Lung (tissue), 12 donors: ENCODE results near the gene CENPE. TPM values are rescaled to one million over a fixed set of nuclear protein-coding genes. Genes with fewer than 3 reads are reported as not detected.

Experiments used
- ATAC-seq: fragments of 200-7000 bp; cut with Tn5 transposase; one replicate; pipeline ENCODE4 v1.9.1; 2020; ENCODE audit warnings: moderate number of reproducible peaks; ENCODE audit not compliant: insufficient read depth, low FRiP score
- DNase-seq, 3 donors: peaks; one replicate each; pipeline ENCODE4 v3.0.0-alpha.2; 2013 to 2017
- H3K27ac ChIP-seq, 2 donors: one replicate each; pipeline ENCODE4 v1.5.1; 2013; ENCODE audit warnings: mild to moderate bottlenecking in 2 of 2, moderate library complexity in 2 of 2, control low read depth in 1 of 2, inconsistent platforms in 1 of 2, low read depth in 1 of 2, low read length in 1 of 2
- H3K27me3 ChIP-seq, 3 donors: one replicate each; pipeline ENCODE4 v1.5.1; 2013; ENCODE audit warnings: low read length in 2 of 3; ENCODE audit not compliant: control insufficient read depth in 3 of 3, insufficient read depth in 3 of 3
- H3K36me3 ChIP-seq, 4 donors: one replicate each; pipeline ENCODE4 v1.5.1; 2013; ENCODE audit warnings: low read length in 4 of 4, mild to moderate bottlenecking in 1 of 4, moderate library complexity in 1 of 4; ENCODE audit not compliant: control insufficient read depth in 4 of 4, insufficient read depth in 4 of 4
- H3K4me1 ChIP-seq, 5 donors: one replicate each; pipeline ENCODE4 v1.5.1; 2013; ENCODE audit warnings: low read length in 5 of 5, mild to moderate bottlenecking in 2 of 5, moderate library complexity in 1 of 5; ENCODE audit not compliant: control insufficient read depth in 5 of 5, insufficient read depth in 5 of 5
- H3K4me3 ChIP-seq: one replicate; pipeline ENCODE4 v1.5.1; 2013; ENCODE audit warnings: mild to moderate bottlenecking, control low read depth, moderate library complexity
- H3K9ac ChIP-seq, 2 donors: one replicate each; pipeline ENCODE4 v1.5.1; 2013; ENCODE audit warnings: low read length in 2 of 2, control low read depth in 1 of 2; ENCODE audit not compliant: insufficient read depth in 1 of 2
- H3K9me3 ChIP-seq, 4 donors: one replicate each; pipeline ENCODE4 v1.5.1; 2013; ENCODE audit warnings: low read length in 3 of 4, mild to moderate bottlenecking in 1 of 4, moderate library complexity in 1 of 4; ENCODE audit not compliant: control insufficient read depth in 4 of 4, insufficient read depth in 3 of 4
- WGBS, 2 donors: extraction: QIAGEN DNeasy Blood & Tissue Kit; methylation state at CpG; one replicate each; pipeline ENCODE4 v1.1.7; 2013; 5-methylcytosine and 5-hydroxymethylcytosine counted together
- polyA plus RNA-seq, 2 donors: library from polyadenylated mRNA; stranded (reverse); fragments of 200-250 nt; gene quantifications; one replicate each; pipeline ENCODE4 v1.2.1, GENCODE V29; 2013
- total RNA-seq, 2 donors: library from RNA; depleted of rRNA in 1 of 2; stranded (reverse); fragments of >200 nt in 1 of 2; gene quantifications; one replicate each; pipeline ENCODE4 v1.2.1, GENCODE V29; 2014 to 2021
- TF ChIP-seq, protein P1 (sequence below): IDR thresholded peaks from 2 replicates; pipeline ENCODE4 v1.5.1; 2012; ENCODE audit warnings: mild to moderate bottlenecking; ENCODE audit errors: control extremely low read depth, extremely low read depth
- donor health status: control.
- donor health status: control.
- donor health status: Bipolar disorder and iron deficiency.
- donor health status: healthy.
- donor health status: DM: yes; HTN: yes; CAD: no.

The CENPE gene
- total and polyA plus RNA-seq, 4 donors = 0.28 to 6.5 (median 0.85) TPM

- DNase-seq (no peak), ATAC-seq (no peak)
Observed at GRCh38 chr4:103207673-103208072, 9.5 kb upstream of the CENPE start.

DNA sequence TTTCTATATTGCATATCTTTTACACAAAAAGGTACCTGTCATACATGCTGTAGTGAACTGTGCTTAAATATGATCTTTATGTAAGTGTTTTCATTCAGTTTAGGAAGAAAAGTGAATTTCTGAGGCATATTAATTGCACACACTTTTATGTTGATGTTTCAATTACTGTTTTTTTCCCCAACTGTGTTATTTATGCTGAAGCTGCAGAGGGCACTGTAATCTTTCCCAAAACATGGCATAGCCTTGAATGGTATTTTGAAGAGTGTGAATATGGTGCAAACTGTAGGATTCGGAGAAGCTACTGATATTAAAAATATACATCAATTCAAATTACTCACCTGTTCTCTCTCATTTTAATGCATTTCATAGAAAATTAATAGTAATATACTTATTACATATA lies 6.0 kb upstream of the CENPE start:
- H3K27ac ChIP-seq = no peak overlapping the region
- ATAC-seq (no peak), DNase-seq (peak in 2 of 3 donors; percentile 21 to 45)
- H3K9ac ChIP-seq = no peak overlapping the region
- TF ChIP-seq, protein P1, sequence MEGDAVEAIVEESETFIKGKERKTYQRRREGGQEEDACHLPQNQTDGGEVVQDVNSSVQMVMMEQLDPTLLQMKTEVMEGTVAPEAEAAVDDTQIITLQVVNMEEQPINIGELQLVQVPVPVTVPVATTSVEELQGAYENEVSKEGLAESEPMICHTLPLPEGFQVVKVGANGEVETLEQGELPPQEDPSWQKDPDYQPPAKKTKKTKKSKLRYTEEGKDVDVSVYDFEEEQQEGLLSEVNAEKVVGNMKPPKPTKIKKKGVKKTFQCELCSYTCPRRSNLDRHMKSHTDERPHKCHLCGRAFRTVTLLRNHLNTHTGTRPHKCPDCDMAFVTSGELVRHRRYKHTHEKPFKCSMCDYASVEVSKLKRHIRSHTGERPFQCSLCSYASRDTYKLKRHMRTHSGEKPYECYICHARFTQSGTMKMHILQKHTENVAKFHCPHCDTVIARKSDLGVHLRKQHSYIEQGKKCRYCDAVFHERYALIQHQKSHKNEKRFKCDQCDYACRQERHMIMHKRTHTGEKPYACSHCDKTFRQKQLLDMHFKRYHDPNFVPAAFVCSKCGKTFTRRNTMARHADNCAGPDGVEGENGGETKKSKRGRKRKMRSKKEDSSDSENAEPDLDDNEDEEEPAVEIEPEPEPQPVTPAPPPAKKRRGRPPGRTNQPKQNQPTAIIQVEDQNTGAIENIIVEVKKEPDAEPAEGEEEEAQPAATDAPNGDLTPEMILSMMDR = no peak
- H3K36me3 ChIP-seq = no peaks in the 10 kb centered on the region
- H3K27me3 ChIP-seq = no peaks in the 10 kb centered on the region
- H3K4me3 ChIP-seq = no peak overlapping the region
- no peaks in the 10 kb centered on the region for H3K4me1 ChIP-seq
- 40 to 80% methylated on average over 1 of the region's 1 CpG for WGBS, 2 donors
- no peaks in the 10 kb centered on the region for H3K9me3 ChIP-seq

More at GRCh38 chr4:103207673-103208072, 9.5 kb upstream of the CENPE start:
- H3K36me3 ChIP-seq = no peaks in the 10 kb centered on the region
- H3K9me3 ChIP-seq = no peaks in the 10 kb centered on the region
- no peak overlapping the region for H3K27ac ChIP-seq
- no peak overlapping the region for H3K9ac ChIP-seq
- no peaks in the 10 kb centered on the region for H3K27me3 ChIP-seq
- no peaks in the 10 kb centered on the region for H3K4me1 ChIP-seq
- WGBS, 2 donors = 77 to 85% methylated on average over 5 of the region's 5 CpGs
- H3K4me3 ChIP-seq = no peak overlapping the region
- TF ChIP-seq, protein P1 = no peak

DNA sequence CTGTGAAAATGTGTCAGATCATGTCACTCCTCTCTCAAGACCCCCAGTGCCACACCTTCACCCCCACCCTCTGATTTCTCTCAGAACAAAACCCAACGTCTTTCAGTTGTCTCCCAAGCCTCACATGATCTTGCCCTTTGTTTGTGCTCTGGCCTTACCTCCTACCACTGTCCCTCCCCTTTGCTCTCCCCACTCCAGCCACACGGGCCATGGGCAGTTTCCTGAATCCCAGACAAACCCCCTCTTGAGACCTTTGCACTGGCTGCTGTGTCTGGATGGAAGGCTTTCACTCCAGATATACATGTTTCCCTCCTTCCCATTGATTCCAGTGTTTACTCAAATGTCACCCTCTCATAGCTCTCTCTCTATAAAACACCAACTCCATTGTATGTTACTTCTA lies 3.6 kb upstream of the CENPE start:
- WGBS, 2 donors = 34 to 44% methylated on average over 2 of the region's 2 CpGs
- Histone ChIP-seq H3K27ac (no peak overlapping the region), H3K4me1 (peaks cover 0 to 9% (median under 1%) of the 10 kb centered on the region in 5 donors), H3K4me3 (no peak overlapping the region), H3K9me3 (no peaks in the 10 kb centered on the region), H3K9ac (no peak overlapping the region), H3K36me3 (no peaks in the 10 kb centered on the region), H3K27me3 (no peaks in the 10 kb centered on the region)
- ATAC-seq (no peak), DNase-seq (no peak)
- TF ChIP-seq, protein P1 = no peak

DNA sequence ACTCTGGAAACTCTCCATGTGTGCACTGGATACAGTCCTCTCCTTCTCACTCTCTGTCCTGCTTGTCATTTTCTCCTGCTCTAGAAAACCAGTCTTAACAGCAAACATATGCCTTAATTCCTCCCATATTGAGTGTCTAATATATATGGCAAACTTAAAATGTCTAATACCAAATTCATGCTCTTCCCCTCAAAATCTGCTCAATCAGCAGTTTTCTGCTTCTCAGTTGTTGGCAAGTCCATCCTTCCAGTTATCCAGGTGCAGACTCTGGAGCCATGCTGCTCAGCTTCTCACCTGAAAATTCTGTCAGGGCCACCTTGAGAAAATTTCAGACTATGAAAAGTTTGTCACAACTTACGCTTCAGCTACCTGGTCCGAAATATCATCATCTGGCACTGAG lies 3.1 kb upstream of the CENPE start:
- Histone ChIP-seq H3K9ac (no peak overlapping the region), H3K27ac (no peak overlapping the region), H3K4me3 (no peak overlapping the region), H3K36me3 (no peaks in the 10 kb centered on the region), H3K27me3 (no peaks in the 10 kb centered on the region), H3K9me3 (no peaks in the 10 kb centered on the region), H3K4me1 (peaks cover 0 to 9% (median 2%) of the 10 kb centered on the region in 5 donors)
- DNase-seq (no peak), ATAC-seq (no peak)
- TF ChIP-seq, protein P1 = no peak
- 95% methylated on average over 2 of the region's 2 CpGs for WGBS, 2 donors
